ENCODE measurements around the gene FRMPD3.
"Not testable (repeated sequence)": the region's sequence is repeated elsewhere in the genome, so short reads cannot be mapped to it uniquely, and the experiment has no call there.

FRMPD3 gene

DNA sequence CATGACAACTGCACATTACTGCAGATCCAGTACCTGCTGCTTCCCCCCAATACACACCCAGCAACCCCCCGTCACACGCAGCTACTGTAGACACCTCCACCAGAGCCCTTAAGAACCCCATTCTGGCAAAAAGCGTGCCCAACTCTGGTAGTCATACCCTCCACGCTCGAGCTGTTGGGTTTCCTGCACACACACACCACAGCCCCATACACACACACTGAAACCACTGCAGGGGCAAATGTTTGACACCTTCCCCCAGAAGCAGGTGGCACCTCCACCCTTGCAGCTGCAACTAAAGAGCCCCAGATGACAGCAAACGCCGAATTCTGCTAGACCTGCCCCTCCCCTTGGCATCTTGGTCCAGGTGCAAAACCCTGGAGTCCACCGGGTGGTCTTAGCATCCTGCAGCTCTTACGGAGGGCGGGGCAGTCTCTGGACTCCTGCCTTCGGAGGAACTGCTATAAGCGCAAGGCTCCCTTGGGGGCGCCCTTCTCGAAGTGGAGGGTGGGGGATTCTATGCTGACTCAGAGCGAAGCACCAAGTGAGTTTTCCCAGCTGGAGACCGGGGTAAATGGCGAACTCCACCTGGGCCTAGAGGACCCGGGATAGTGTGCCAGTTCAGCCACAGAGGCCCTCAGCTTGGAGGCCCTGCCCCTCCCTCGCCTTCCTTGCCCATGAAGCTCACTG is 1.5 kb downstream of the FRMPD3 start:
- Histone ChIP-seq H3K4me1 (ENCODE audit: control insufficient read depth, insufficient read depth, low read length, poor library complexity, severe bottlenecking) (no peaks in the 10 kb centered on the region), H3K36me3 (ENCODE audit: control insufficient read depth, insufficient read depth, low read length) (no peaks in the 10 kb centered on the region), H3K9me3 (ENCODE audit: control insufficient read depth, low read length) (no peaks in the 10 kb centered on the region), H3K4me3 (ENCODE audit: extremely low read depth, insufficient read depth, low read length, poor library complexity, severe bottlenecking) (no peak overlapping the region), H3K27ac (ENCODE audit: low read depth, low read length, severe bottlenecking) (no peak overlapping the region)
- 5 to 14% methylated on average over 4 to 6 of the region's 19 CpGs for WGBS, 2 experiments (ENCODE audit: insufficient coverage in 2 of 2)

DNA sequence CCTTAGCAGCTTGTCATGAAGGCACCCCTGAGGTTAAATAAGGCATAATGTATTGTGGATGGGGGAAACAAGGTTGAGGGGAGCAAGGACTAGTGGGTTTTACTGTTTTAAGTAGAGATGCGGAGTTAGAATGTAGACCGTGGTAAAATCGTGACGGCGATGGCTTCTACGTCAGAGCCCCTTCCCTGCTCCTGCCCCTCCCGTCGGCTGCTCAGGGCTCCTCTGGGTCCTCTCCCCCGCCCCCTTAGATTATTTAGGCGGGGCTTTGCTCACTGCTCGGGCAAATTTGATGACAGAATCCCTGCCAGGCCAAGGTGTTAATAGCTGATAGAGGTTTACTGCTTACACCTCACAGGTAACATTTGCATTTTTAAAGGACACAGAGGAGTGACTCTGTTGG is 2.3 kb downstream of the FRMPD3 start:
- no peak overlapping the region for H3K27ac ChIP-seq (ENCODE audit: low read depth, low read length, severe bottlenecking)
- no peaks in the 10 kb centered on the region for H3K4me1 ChIP-seq (ENCODE audit: control insufficient read depth, insufficient read depth, low read length, poor library complexity, severe bottlenecking)
- H3K4me3 ChIP-seq (ENCODE audit: extremely low read depth, insufficient read depth, low read length, poor library complexity, severe bottlenecking): no peak overlapping the region
- no peaks in the 10 kb centered on the region for H3K9me3 ChIP-seq (ENCODE audit: control insufficient read depth, low read length)
- WGBS, 2 experiments (ENCODE audit: insufficient coverage in 2 of 2): 25 to 30% methylated on average over 4 to 7 of the region's 11 CpGs
- H3K36me3 ChIP-seq (ENCODE audit: control insufficient read depth, insufficient read depth, low read length): no peaks in the 10 kb centered on the region

DNA sequence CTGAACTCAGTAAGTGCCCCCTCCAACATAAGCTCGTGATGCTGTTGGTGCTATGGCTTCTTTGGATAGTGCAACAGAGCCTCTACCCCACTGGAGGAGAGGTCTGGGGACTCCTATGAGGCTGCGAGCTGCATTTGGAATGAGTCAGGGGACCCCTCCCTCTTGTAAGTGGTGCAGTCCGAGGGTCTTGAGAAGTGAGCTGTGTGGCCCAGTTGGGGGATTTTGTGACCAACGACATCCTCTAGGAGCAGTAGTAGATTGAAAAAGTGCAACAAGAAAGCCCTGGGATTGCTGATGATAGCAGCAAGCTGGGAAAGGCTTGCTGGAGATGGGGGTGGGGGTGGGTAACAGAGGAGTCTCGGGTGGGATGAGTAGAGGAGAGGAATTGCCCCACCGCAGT is 3.1 kb downstream of the FRMPD3 start:
- Histone ChIP-seq H3K4me3 (ENCODE audit: extremely low read depth, insufficient read depth, low read length, poor library complexity, severe bottlenecking) (no peak overlapping the region), H3K36me3 (ENCODE audit: control insufficient read depth, insufficient read depth, low read length) (no peaks in the 10 kb centered on the region), H3K27ac (ENCODE audit: low read depth, low read length, severe bottlenecking) (no peak overlapping the region), H3K4me1 (ENCODE audit: control insufficient read depth, insufficient read depth, low read length, poor library complexity, severe bottlenecking) (no peaks in the 10 kb centered on the region), H3K9me3 (ENCODE audit: control insufficient read depth, low read length) (no peaks in the 10 kb centered on the region)
- 44 to 83% methylated on average over 1 to 3 of the region's 6 CpGs for WGBS, 2 experiments (ENCODE audit: insufficient coverage in 2 of 2)

DNA sequence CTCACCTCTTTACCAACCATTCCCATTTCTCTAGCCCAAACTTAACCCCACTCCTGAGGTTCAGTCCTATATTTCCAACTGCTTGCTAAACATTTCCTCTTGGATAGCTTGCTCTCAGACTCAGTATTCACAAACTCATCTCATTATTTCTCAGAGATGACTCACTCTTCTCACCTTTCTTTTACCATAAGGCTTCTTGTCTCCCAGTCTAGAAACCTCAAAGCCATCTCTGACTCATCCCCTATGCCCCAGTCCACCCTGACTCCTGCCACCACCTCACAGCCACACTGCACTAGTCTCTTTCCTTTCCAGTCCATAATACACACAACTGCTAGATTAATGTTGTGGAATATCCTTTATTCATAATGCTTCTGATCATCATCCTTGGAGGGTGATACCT is 4.8 kb downstream of the FRMPD3 start:
- Histone ChIP-seq H3K27ac (ENCODE audit: low read depth, low read length, severe bottlenecking) (no peak overlapping the region), H3K9me3 (ENCODE audit: control insufficient read depth, low read length) (no peaks in the 10 kb centered on the region), H3K4me3 (ENCODE audit: extremely low read depth, insufficient read depth, low read length, poor library complexity, severe bottlenecking) (no peak overlapping the region), H3K36me3 (ENCODE audit: control insufficient read depth, insufficient read depth, low read length) (no peaks in the 10 kb centered on the region), H3K4me1 (ENCODE audit: control insufficient read depth, insufficient read depth, low read length, poor library complexity, severe bottlenecking) (no peaks in the 10 kb centered on the region)

DNA sequence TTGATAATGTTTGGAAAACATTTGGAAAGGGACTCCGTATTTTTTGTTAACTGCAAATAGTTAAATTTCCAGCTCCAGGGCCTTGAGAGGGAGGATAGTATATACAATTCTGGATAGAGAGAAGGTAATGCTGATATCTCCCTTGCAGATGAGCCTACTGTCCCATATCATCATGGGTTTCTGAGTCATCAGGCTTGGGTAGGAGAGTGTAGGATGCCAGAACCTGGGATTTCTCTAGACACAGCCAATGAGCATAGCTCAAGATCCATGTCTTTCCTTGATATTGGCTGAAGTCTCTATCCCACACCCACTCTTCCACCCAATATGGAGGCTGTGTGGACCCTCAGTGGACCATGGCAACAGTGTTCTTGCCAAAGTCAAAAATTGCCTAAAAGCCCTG is 7.8 kb downstream of the FRMPD3 start:
- Histone ChIP-seq H3K36me3 (ENCODE audit: control insufficient read depth, insufficient read depth, low read length) (no peaks in the 10 kb centered on the region), H3K9me3 (ENCODE audit: control insufficient read depth, low read length) (no peaks in the 10 kb centered on the region), H3K27ac (ENCODE audit: low read depth, low read length, severe bottlenecking) (no peak overlapping the region), H3K4me1 (ENCODE audit: control insufficient read depth, insufficient read depth, low read length, poor library complexity, severe bottlenecking) (no peaks in the 10 kb centered on the region), H3K4me3 (ENCODE audit: extremely low read depth, insufficient read depth, low read length, poor library complexity, severe bottlenecking) (no peak overlapping the region)
- no CpG with 5 or more reads among the region's 1 CpG for WGBS, 2 experiments (ENCODE audit: insufficient coverage in 2 of 2)

DNA sequence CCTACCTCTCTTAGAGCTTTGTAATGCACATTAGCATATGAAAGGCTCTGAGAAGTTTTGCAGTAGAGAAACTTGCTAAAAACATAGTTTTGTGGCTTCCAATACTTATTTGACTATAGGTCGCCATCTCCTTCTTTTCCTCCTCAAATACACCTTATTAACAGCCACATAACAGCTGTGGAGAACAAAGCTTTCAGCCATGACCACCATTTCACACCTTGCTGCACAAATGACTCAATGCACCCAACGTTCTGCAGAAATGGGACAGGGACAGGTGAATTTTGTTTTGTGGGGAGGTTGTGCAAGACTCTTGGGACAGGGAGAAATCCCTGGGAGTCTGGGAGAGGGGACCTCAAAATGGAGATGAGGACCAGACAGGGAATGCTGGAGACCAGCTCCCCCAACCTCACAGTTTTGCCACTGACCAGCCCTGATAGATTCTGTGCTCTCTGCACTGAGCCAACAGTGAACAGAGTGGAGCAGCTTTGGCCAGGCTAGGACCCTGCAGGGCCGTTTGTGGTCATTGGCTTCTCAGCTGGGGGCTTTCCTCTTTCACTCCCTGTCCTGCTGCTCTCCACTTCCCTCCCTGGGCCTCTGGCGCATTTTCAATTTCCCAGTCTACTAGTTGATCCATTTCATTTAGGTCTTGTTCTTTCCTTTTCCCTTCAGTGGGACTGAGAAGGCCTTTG is 16.6 kb downstream of the FRMPD3 start:
- 25 to 100% methylated on average over 1 of the region's 4 CpGs for WGBS, 2 experiments (ENCODE audit: insufficient coverage in 2 of 2)
- H3K27ac ChIP-seq (ENCODE audit: low read depth, low read length, severe bottlenecking): no peak overlapping the region

DNA sequence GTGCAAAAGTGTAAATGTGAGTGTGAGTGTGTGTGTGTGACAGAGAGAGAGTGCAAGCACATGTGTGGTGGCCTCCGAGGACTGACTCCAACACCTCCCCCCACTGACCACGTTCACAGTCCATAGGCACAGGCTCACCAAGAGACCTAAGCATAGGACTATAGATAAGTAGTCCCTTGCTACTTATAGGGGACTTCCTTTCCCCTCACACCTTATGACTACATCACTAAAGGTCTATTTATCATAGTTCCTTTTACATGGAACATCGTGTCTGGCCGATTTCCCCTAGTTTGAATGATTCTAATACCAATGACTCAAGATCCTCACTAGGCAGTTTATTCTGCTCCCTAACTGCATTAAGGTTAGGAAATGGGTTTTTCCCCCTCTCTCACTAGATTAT is 17.8 kb downstream of the FRMPD3 start:
- 80% methylated on average over 1 of the region's 4 CpGs; no CpG with 5 or more reads in 1 of the 2 experiments for WGBS, 2 experiments (ENCODE audit: insufficient coverage in 2 of 2)
- H3K27ac ChIP-seq (ENCODE audit: low read depth, low read length, severe bottlenecking): no peak overlapping the region
- H3K36me3 ChIP-seq (ENCODE audit: control insufficient read depth, insufficient read depth, low read length): no peaks in the 10 kb centered on the region
- H3K4me3 ChIP-seq (ENCODE audit: extremely low read depth, insufficient read depth, low read length, poor library complexity, severe bottlenecking): no peak overlapping the region
- H3K9me3 ChIP-seq (ENCODE audit: control insufficient read depth, low read length): no peaks in the 10 kb centered on the region
- no peaks in the 10 kb centered on the region for H3K4me1 ChIP-seq (ENCODE audit: control insufficient read depth, insufficient read depth, low read length, poor library complexity, severe bottlenecking)

More for the DNA sequence above, 16.6 kb downstream of the FRMPD3 start:
- Histone ChIP-seq H3K36me3 (ENCODE audit: control insufficient read depth, insufficient read depth, low read length) (no peaks in the 10 kb centered on the region), H3K9me3 (ENCODE audit: control insufficient read depth, low read length) (no peaks in the 10 kb centered on the region), H3K4me3 (ENCODE audit: extremely low read depth, insufficient read depth, low read length, poor library complexity, severe bottlenecking) (no peak overlapping the region), H3K4me1 (ENCODE audit: control insufficient read depth, insufficient read depth, low read length, poor library complexity, severe bottlenecking) (no peaks in the 10 kb centered on the region)

DNA sequence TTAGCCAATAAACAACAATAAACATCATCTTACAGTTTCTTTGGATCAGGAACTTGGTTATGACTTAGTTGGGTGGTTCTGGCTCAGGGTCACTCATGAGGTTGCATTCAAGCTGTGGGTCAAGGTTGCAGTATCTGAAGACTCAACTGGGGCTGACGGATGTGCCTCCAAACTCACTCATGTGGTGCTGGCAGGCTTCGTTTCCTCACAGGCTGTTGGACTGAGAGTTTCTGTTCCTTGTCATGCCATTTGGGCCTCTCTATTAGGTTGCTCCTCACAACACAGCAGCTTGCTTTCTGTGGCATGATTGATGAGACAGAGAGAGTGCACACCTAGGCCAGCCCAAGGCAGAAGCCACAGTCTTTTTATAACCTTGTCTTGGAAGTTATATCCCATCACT is 20.7 kb downstream of the FRMPD3 start:
- Histone ChIP-seq H3K4me1 (ENCODE audit: control insufficient read depth, insufficient read depth, low read length, poor library complexity, severe bottlenecking) (no peaks in the 10 kb centered on the region), H3K27ac (ENCODE audit: low read depth, low read length, severe bottlenecking) (no peak overlapping the region), H3K4me3 (ENCODE audit: extremely low read depth, insufficient read depth, low read length, poor library complexity, severe bottlenecking) (no peak overlapping the region), H3K36me3 (ENCODE audit: control insufficient read depth, insufficient read depth, low read length) (no peaks in the 10 kb centered on the region), H3K9me3 (ENCODE audit: control insufficient read depth, low read length) (no peaks in the 10 kb centered on the region)
- 40% methylated on average over 1 of the region's 2 CpGs; no CpG with 5 or more reads in 1 of the 2 experiments for WGBS, 2 experiments (ENCODE audit: insufficient coverage in 2 of 2)

DNA sequence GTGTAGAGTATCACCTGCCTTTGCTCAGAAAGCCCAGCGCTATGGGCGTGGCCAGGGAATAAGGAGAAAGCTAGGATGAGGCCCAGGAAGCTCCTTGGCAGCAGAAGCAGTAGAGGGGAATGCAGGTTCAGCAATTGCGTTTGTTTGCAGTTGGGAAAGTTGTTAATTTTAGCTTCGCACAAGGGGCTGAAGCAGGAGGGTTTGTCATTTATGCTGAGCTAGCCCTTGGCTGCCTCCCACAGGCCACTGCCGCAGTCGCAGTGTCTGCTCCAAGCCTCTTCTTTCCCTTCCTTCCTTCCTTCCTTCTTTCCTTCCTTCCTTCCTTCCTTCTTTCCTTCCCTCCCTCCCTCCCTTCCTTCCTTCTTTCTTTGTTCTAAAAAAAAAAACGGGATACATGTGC is 21.5 kb downstream of the FRMPD3 start:
- WGBS, 2 experiments (ENCODE audit: insufficient coverage in 2 of 2): 64 to 67% methylated on average over 1 to 5 of the region's 7 CpGs
- H3K27ac ChIP-seq (ENCODE audit: low read depth, low read length, severe bottlenecking): no peak overlapping the region
- H3K9me3 ChIP-seq (ENCODE audit: control insufficient read depth, low read length): no peaks in the 10 kb centered on the region
- H3K4me1 ChIP-seq (ENCODE audit: control insufficient read depth, insufficient read depth, low read length, poor library complexity, severe bottlenecking): no peaks in the 10 kb centered on the region
- no peak overlapping the region for H3K4me3 ChIP-seq (ENCODE audit: extremely low read depth, insufficient read depth, low read length, poor library complexity, severe bottlenecking)
- H3K36me3 ChIP-seq (ENCODE audit: control insufficient read depth, insufficient read depth, low read length): no peaks in the 10 kb centered on the region

DNA sequence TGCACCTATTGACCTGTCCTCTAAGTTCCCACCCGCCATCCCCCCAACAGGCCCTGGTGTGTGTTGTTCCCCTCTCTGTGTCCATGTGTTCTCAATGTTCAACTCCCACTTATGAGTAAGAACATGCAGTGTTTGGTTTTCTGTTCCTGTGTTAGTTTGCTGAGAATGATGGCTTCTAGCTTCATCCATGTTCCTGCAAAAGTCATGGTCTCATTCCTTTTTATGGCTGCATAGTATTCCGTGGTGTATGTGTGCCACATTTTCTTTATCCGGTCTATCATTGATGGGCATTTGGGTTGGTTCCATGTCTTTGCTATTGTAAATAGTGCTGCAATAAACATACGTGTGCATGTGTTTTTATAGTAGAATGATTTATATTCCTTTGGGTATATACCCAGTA is 22.0 kb downstream of the FRMPD3 start:
- H3K4me1 ChIP-seq (ENCODE audit: control insufficient read depth, insufficient read depth, low read length, poor library complexity, severe bottlenecking); H3K36me3 ChIP-seq (ENCODE audit: control insufficient read depth, insufficient read depth, low read length); H3K9me3 ChIP-seq (ENCODE audit: control insufficient read depth, low read length); H3K27ac ChIP-seq (ENCODE audit: low read depth, low read length, severe bottlenecking); H3K4me3 ChIP-seq (ENCODE audit: extremely low read depth, insufficient read depth, low read length, poor library complexity, severe bottlenecking): not testable (repeated sequence)
- WGBS, 2 experiments (ENCODE audit: insufficient coverage in 2 of 2): 100% methylated on average over 1 of the region's 4 CpGs; no CpG with 5 or more reads in 1 of the 2 experiments

DNA sequence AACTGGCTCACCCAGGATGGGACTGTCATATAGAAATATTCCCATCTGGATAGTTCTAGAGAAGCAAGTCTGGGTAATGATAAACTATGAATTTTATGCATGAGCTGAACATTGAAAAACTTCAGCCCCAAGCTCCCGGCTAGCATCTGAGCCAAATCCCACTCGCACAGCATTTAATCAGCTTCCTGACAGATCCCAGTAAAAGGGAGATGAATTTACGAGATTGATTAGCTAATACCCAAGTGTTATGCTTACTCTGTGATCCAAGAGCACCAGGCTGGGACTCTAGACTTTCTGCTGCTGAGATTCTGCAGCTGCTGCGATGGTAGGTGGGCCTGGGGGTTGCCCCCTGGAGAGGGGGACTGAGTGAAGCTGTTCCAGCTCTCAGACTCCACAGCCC is 28.0 kb downstream of the FRMPD3 start:
- Histone ChIP-seq H3K27ac (ENCODE audit: low read depth, low read length, severe bottlenecking) (no peak overlapping the region), H3K4me3 (ENCODE audit: extremely low read depth, insufficient read depth, low read length, poor library complexity, severe bottlenecking) (no peak overlapping the region), H3K36me3 (ENCODE audit: control insufficient read depth, insufficient read depth, low read length) (no peaks in the 10 kb centered on the region), H3K4me1 (ENCODE audit: control insufficient read depth, insufficient read depth, low read length, poor library complexity, severe bottlenecking) (no peaks in the 10 kb centered on the region), H3K9me3 (ENCODE audit: control insufficient read depth, low read length) (no peaks in the 10 kb centered on the region)
- 82 to 89% methylated on average over 2 to 3 of the region's 4 CpGs for WGBS, 2 experiments (ENCODE audit: insufficient coverage in 2 of 2)

Data from mesodermal cell (in vitro differentiated cells).